GM19372 (cell line): ENCODE measurements around the gene FOXN1.
"Not testable (repeated sequence)": the region's sequence is repeated elsewhere in the genome, so short reads cannot be mapped to it uniquely, and the experiment has no call there.

Experiments used
- ATAC-seq: cut with Tn5 transposase; IDR thresholded peaks from one replicate; pipeline ENCODE4 v1.9.1; 2021; ENCODE audit warnings: mild to moderate bottlenecking, low read depth, moderate library complexity; ENCODE audit not compliant: unreplicated experiment

FOXN1 gene

GRCh38 chr17:28499684-28500357 lies 6.3 kb upstream of the FOXN1 start:
- no peak for ATAC-seq

GRCh38 chr17:28500712-28501379 lies 5.3 kb upstream of the FOXN1 start:
- peak; percentile 59 for ATAC-seq

- ATAC-seq, result no peak
Measured at GRCh38 chr17:28501421-28502284, 4.5 kb upstream of the FOXN1 start.

DNA sequence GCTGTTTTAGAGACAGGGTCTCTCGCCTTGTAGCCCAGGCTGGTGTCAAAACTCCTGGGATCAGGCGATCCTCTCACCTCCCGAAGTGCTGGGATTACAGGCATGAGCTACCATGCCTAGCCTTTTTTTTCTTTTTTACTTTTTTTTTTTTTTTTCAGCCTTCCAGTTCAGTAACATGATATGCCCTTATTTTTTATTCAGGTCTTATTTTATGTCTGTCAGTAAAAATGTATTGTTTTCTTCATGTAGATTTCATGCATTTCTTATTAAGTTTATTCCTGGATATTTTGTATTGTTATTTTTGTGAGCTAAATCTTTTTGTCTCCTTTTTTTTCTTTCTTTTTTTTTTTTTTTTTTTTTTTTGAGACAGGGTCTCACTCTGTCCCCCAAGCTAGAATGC lies 2.7 kb upstream of the FOXN1 start:
- ATAC-seq, result no peak

DNA sequence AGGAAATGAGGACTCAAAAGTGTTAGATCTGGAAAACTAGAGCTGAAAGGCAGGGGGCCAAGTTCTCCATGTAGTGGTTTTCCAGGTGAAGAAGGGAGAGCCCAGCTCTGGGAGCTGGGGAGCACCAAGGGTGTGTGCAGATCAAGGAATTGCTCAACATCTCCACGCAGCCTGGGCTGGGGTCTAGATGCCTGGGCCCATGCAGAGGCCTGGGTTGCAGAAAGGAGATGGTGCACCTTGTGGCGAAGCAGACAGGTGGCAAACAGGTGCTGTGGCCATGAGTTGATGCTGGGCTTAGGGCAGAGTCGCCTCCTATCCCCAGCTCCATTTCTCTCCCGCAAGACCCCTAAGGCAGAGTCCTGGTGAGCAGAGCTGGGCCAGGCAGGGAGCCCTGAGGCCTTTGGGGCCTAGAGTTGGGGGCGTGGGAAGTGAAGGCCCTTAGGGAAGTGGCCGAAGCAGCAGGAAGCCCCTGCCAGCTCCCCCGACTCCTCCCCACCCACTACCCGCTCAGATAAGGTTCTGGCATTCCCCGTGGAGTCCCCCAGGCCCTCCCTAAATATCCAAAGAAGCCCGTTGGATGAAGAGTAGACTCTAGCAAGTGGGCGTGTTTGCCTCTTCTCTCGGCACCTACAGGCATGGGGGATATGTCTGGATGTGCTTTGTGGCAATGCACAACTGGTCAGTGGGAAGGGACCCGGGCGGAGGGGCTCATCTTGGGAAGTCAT lies 777 bp downstream of the FOXN1 start:
- ATAC-seq, result no peak

DNA sequence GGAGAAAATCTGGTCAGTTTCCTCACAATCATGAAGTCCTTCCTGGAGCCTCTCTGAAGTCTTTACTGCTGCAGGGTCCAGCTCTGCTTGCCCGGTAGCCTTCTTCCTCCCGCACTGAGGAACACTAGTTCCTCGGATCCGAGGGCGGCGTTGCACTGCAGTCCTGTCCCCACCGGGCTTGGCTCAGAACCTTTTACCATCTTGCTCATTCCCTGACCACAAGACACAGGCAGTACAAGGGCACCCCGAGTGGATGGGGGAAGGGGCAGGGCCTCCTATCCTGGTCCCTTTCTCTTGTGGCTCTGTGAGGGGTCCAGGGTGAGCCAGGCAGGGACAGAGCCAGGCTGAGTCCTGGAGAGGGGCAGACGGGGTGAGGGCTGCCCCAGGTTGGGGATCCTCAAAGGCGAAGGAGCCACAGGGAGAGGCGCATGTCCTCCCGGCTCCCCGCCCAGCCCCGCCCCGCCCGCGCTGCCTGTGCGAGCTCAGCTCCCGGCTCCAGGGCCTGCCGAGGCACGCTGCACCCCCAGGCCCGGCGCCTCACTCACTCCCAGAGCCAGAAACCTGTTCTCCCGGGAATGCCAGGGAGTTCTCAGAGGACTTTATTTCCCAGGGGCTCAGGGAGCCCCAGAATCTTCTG lies 1.5 kb downstream of the FOXN1 start:
- no peak for ATAC-seq

- ATAC-seq, result no peak
Measured at GRCh38 chr17:28508211-28508724, 2.1 kb downstream of the FOXN1 start.

DNA sequence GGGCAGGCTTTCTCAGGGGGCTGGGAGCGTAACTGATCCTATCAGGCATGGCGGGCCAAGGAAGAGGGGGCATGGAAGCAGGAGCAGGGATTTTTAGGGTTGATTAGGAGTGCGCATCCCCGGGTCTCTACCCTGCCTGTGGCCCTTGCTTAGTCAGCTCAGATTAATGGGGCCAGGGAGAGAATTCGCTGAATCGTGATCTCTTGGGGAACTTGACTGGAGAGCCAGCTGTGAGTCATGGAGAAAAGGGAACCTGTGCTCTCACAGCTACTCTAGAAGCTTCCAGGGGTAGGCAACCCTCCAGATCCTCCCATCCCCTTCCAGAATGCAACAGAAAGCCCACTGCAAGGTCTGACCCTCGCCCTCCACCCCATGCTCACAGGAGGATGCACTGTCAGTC lies 3.6 kb downstream of the FOXN1 start:
- no peak for ATAC-seq

DNA sequence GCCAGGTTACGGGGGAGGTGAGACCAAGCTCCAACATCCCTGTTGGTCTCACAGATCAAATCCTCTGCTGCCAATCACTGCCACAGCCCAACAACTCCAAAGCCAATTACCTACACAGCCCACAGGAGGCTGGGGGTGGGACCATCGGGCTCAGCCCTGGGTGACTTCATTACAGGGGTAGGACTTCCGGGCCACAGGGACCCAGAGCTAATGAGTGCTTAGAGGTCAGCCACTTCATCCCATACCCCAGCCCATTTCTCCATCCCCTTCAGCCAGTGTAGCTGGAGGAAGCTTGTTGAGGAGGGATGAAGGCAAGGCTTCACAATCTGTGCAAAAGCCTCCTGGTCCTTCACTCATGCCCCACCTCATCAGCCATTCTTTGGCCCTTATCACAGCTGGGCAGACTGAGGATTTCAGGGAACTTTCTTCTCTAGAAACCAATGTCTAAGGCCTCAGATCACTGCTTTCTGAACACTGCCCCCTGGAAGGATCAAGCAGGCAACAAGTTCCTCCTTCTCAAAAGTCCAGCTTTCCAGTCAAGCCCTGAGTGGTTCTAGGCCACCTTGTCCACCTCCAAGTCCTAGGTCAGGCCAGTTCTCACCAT lies 5.8 kb downstream of the FOXN1 start:
- ATAC-seq, result no peak

- ATAC-seq, result no peak
Measured at GRCh38 chr17:28513476-28513875, 7.3 kb downstream of the FOXN1 start.

- no peak for ATAC-seq
Measured at GRCh38 chr17:28514561-28515002, 8.4 kb downstream of the FOXN1 start.

DNA sequence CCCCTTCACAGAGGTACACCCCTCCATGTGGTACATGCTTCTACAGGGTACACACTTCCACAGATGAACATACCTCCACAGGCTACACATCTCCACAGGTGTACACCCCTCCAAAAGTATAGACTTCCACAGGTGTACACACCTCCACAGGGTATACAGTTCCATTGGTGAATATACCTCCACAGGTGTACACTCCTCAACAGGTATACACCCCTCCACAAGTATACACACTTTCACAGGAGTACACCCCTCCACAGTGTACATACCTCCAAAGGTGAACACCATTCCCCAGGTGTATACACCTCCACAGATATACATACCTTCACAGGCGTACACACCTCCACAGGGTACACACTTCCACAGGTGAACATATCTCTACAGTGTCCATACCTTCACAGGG lies 9.4 kb downstream of the FOXN1 start:
- ATAC-seq, result no peak

DNA sequence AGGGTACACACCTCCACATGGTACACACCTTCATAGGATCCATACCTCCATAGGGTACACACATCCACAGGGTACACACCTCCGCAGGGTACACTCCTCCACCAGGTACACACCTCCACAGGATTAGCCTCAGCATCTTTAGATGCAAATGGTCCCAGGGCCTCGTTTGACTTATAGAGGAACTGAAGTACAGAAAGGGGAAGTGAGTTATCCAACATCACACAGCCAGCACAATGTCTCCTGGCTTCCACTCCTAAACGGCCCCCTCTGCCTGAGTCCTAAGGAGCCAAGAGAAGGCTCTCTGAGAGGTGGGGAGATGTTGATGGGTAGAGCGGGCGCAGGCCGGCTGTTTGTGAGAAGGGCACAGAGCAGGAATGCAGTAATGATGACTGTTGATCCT lies 12.0 kb downstream of the FOXN1 start:
- no peak for ATAC-seq

GRCh38 chr17:28518578-28518977 lies 12.4 kb downstream of the FOXN1 start:
- no peak for ATAC-seq

DNA sequence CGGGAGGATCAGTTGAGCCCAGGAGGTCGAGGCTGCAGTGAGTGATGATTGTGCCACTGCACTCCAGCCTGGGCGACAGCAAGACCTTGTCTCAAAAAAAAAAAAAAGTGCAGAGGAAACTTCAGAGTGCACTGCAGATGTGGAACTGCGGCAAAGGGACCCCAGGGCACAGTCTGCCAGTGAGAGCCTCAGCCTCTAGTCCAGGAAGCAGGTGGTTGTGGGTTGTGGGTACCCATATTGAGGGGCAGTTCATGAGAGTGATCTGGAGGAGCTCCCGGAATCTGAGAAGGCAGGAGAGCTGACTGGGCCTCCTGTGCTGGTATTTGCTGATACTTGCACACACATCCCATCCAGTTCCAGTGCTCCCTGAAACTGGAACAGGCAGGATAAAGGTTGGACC lies 13.1 kb downstream of the FOXN1 start:
- ATAC-seq, result no peak

- ATAC-seq, result no peak
Measured at GRCh38 chr17:28520687-28521086, 14.5 kb downstream of the FOXN1 start.

DNA sequence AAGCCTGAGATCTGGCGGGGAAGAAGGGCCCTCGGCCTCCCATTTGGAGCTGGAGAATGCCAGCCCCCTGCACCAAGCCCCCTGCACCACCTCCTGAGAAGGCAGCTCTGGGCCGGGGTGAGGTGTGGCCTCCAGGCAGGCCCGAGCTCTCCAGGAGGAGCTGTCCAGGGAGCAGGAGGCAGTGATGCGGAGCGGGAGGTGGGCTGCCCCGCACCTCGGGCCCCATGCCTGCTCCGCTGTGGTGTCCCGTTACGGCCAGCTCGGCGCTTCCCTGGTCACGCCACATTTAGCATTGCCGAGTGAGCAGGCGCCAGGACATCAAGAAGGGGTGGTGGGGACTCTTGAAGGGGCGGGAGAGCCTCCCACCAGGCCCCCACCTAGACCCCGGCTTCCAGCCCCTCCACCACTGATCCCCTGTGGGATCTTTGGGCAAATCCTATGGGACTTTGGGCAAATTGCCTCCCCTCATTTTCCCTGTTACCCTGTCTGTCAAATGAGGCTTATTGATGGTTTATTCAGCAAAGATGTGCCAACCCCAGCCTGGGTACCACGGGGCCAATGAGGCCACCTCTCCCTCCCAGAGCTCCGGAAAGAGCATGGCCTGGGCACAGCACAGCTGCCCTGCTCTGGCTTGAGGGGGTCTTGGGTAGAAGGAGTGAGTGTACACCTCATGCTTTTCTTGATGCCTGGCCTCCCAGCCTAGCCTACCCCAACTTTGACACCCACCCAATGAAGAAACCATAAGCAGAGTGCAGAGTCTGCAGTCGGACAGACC lies 15.3 kb downstream of the FOXN1 start:
- no peak for ATAC-seq

- not testable (repeated sequence) for ATAC-seq
Measured at GRCh38 chr17:28522281-28522680, 16.1 kb downstream of the FOXN1 start.

GRCh38 chr17:28523186-28523585 lies 17.0 kb downstream of the FOXN1 start:
- ATAC-seq, result no peak
